Dendritic cell treated with granulocyte-macrophage colony-stimulating factor and Interleukin-4, amounts not matched to agents 40 ng/mL and 50 ng/mL, for 4 days (primary cell): ENCODE measurements around the gene SHH.

Experiments used
- H3K27ac Mint-ChIP-seq: one replicate; pipeline ENCODE4 v1.8.0; 2022; ENCODE audit warnings: mild to moderate bottlenecking, mixed read lengths
- H3K27me3 Mint-ChIP-seq: one replicate; pipeline ENCODE4 v1.8.0; 2022; ENCODE audit warnings: mild to moderate bottlenecking, mixed read lengths
- H3K36me3 Mint-ChIP-seq: one replicate; pipeline ENCODE4 v1.8.0; 2022; ENCODE audit warnings: low read depth, mixed read lengths
- H3K4me1 Mint-ChIP-seq: one replicate; pipeline ENCODE4 v1.8.0; 2022; ENCODE audit warnings: low read depth, mixed read lengths
- H3K4me3 Mint-ChIP-seq: one replicate; pipeline ENCODE4 v1.8.0; 2022; ENCODE audit warnings: mild to moderate bottlenecking, moderate library complexity, mixed read lengths
- H3K9me3 Mint-ChIP-seq: one replicate; pipeline ENCODE4 v1.8.0; 2022; ENCODE audit warnings: mixed read lengths
- intact Hi-C: fragments of 100-400 bp; cut with micrococcal nuclease; formaldehyde crosslinking; loops from one replicate; pipeline ENCODE4 v1.15.0; 2022

SHH gene

DNA sequence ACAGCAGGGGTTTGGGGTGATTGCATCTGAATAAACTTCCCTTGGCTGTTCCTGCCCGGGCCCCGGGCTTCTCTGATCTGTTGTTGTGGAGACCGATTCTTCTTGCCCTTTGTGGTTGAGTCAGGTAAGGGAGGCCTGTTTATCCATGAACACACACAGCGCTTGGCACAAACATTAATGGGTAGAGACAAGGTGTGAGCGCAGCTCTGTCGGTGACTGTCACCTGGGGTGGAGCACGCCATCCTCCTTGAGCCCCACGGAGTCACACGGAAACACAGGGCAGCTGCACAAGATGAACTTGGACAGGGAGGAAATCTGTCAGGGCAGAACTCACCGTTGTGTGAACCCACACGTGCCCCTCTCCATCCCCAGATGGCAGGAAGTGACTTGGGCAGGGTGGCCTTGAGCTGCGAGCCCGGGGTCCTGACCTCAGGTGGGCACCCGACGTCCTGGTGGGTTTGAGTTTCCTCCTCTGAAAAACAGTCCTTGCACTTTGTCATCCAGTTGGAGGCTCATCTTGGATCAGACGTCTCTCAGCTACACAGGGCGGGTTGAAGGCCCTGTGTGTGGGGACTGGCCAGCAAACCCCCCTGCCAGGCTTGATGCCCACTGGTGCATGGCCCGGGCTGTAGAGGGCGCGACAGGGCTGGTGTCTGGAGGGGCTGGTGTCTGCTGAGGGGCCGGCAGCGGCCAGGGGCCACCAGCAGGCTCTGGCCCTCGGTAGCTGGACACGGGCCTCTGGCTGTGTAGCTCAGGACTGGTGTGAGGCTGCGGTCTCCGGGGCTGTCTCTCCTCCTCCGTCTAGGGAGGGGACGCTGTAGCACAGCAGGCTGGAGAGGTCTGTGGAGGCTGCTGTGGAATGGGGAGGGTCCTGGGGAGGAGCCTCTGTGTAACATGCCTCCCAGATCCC lies 24.2 kb upstream of the SHH start:
- Mint-ChIP-seq H3K27ac (no peak overlapping the region), H3K4me1 (no peaks in the 10 kb centered on the region), H3K27me3 (peaks cover 4% of the 10 kb centered on the region), H3K4me3 (no peak overlapping the region), H3K36me3 (no peaks in the 10 kb centered on the region), H3K9me3 (no peaks in the 10 kb centered on the region)
- intact Hi-C loops: no loop called here

GRCh38 chr7:155835446-155836215 lies 23.4 kb upstream of the SHH start:
- Mint-ChIP-seq H3K27ac (no peak overlapping the region), H3K9me3 (no peaks in the 10 kb centered on the region), H3K4me1 (no peaks in the 10 kb centered on the region), H3K36me3 (no peaks in the 10 kb centered on the region), H3K4me3 (no peak overlapping the region), H3K27me3 (peaks cover 2% of the 10 kb centered on the region)
- intact Hi-C loops: no loop called here

DNA sequence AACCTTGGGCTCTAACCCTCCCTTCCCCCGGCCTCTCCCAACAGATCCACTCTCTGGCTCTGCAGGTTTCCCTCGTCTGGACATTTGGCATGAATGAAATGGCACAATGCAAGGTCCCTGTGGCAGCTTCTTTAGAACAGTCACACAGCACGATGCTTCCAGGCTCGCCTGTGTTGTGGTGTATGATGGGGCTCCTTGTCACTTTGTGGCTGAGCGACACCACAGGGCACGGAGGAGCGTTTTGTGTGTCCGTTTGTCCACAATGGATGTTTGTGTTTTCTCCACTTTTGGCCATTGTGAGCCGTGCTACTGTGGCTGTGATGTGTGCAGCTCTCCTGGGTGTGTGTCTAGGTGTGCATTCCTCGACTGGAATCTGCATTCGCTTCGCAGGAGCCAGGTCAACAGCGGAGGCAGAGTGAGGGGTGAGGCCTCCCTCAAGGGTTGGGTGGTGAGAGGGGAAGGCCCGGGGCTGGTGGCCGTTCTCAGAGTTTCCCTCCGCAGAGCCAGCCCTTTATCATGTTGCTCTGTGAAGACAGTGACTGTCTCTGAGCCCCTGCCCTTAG lies 22.3 kb upstream of the SHH start:
- Mint-ChIP-seq H3K27ac (no peak overlapping the region), H3K27me3 (peaks cover 2% of the 10 kb centered on the region), H3K36me3 (no peaks in the 10 kb centered on the region), H3K4me1 (no peaks in the 10 kb centered on the region), H3K4me3 (no peak overlapping the region), H3K9me3 (no peaks in the 10 kb centered on the region)
- intact Hi-C loops: no loop called here

GRCh38 chr7:155833651-155834050 lies 21.4 kb upstream of the SHH start:
- Mint-ChIP-seq H3K27ac (no peak overlapping the region), H3K9me3 (no peaks in the 10 kb centered on the region), H3K27me3 (peaks cover 1% of the 10 kb centered on the region), H3K36me3 (no peaks in the 10 kb centered on the region), H3K4me3 (no peak overlapping the region), H3K4me1 (no peaks in the 10 kb centered on the region)
- intact Hi-C loops: no loop called here

- no peaks in the 10 kb centered on the region for H3K36me3 Mint-ChIP-seq
- H3K27ac Mint-ChIP-seq: no peak overlapping the region
- no peaks in the 10 kb centered on the region for H3K4me1 Mint-ChIP-seq
- intact Hi-C loops: no loop called here
- peaks cover 3% of the 10 kb centered on the region for H3K27me3 Mint-ChIP-seq
- no peaks in the 10 kb centered on the region for H3K9me3 Mint-ChIP-seq
- no peak overlapping the region for H3K4me3 Mint-ChIP-seq
Observed at GRCh38 chr7:155832581-155832981, 20.3 kb upstream of the SHH start.

DNA sequence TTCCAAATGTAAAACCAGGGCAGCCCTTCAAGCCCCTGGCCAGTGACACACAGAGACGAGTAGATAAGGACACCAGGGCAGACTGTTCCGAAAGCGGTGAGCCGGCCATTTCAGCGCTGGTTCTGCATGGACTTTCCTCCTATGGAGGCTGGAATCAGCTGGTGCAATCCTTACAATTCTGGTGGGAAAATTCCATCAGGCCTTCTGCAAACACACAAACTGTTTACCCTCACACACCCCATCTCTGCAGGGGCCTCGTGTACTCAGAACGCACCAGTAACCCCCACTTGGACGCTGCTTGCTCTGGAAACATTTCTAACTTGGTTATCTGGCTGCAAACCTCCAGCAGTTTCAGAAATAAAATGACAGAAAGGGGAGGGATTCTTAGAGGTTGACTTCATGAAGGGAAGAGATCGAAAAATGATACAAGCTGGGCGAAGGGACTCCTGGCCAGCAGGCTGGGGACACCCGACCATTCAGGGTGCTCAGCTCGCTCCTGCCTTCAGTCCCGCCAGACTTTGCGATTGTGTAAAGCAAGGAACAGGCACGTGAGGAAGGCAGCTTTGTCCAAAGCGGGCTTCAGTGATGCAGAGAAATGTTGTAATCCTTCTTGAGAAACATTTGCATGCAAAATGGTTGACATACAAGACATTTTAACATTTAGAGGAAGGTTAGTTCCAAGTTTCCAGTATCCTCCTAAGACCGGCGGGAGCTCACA lies 19.7 kb upstream of the SHH start:
- peaks cover 3% of the 10 kb centered on the region for H3K27me3 Mint-ChIP-seq
- H3K27ac Mint-ChIP-seq: no peak overlapping the region
- no peaks in the 10 kb centered on the region for H3K9me3 Mint-ChIP-seq
- H3K4me1 Mint-ChIP-seq: no peaks in the 10 kb centered on the region
- intact Hi-C loops: no loop called here
- no peak overlapping the region for H3K4me3 Mint-ChIP-seq
- no peaks in the 10 kb centered on the region for H3K36me3 Mint-ChIP-seq

DNA sequence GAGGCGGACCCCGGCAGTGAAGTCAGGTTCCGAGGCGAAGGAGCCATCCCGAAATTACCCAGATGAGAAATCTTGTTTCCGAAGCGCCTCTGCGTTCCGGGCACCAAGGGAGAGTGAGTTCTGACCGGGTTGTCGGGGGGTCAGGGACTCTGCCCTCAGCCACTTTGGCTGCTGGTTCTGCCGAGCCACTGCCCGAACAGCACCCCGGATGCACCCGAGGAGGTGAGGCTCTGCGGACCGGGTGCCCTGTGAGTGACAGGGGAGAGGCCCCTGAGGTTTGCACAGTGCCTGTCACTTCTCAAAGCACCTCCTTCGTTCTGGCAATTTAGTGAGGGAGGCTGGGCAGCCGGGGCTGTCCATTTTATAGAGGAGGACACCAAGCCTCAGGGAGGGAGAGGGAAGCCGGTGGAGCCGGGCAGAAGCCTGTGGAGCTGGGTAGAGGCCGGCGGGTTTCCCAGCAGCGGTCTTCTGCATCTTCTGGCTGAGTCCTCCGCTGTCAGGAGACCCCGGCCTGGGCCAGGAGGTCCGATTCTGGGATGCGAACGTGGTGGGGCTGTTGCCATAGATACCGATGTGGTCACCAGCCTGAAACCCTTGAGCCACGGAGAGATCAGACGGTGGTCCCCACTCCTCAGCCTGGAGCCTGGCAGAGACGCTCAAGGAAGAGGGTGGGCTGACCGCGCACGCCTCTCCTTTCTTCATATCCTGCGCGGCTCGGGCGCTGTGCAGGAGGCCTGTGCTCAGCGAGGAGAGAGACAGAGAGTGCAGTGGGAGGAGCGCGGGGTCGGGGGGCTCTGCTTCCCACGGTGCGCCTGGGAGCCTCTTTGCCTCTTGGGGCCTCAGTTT lies 18.9 kb upstream of the SHH start:
- Mint-ChIP-seq H3K9me3 (no peaks in the 10 kb centered on the region), H3K4me1 (no peaks in the 10 kb centered on the region), H3K4me3 (no peak overlapping the region), H3K27me3 (peaks cover 4% of the 10 kb centered on the region), H3K27ac (no peak overlapping the region), H3K36me3 (no peaks in the 10 kb centered on the region)
- intact Hi-C loops: no loop called here

GRCh38 chr7:155829796-155830470 lies 17.7 kb upstream of the SHH start:
- H3K9me3 Mint-ChIP-seq: no peaks in the 10 kb centered on the region
- H3K27me3 Mint-ChIP-seq: peaks cover 4% of the 10 kb centered on the region

GRCh38 chr7:155825336-155825735 lies 13.1 kb upstream of the SHH start:
- H3K4me1 Mint-ChIP-seq: no peaks in the 10 kb centered on the region
- no peak overlapping the region for H3K27ac Mint-ChIP-seq
- intact Hi-C loops: no loop called here
- H3K36me3 Mint-ChIP-seq: no peaks in the 10 kb centered on the region
- H3K27me3 Mint-ChIP-seq: peaks cover 5% of the 10 kb centered on the region
- H3K4me3 Mint-ChIP-seq: no peak overlapping the region
- H3K9me3 Mint-ChIP-seq: no peaks in the 10 kb centered on the region

More at GRCh38 chr7:155829796-155830470, 17.7 kb upstream of the SHH start:
- Mint-ChIP-seq H3K36me3 (no peaks in the 10 kb centered on the region), H3K27ac (no peak overlapping the region), H3K4me1 (no peaks in the 10 kb centered on the region), H3K4me3 (no peak overlapping the region)
- intact Hi-C loops: no loop called here

- intact Hi-C loops: no loop called here
- Mint-ChIP-seq H3K27me3 (peaks cover 7% of the 10 kb centered on the region), H3K36me3 (no peaks in the 10 kb centered on the region), H3K27ac (no peak overlapping the region), H3K9me3 (no peaks in the 10 kb centered on the region), H3K4me1 (no peaks in the 10 kb centered on the region), H3K4me3 (no peak overlapping the region)
Observed at GRCh38 chr7:155824227-155824886, 12.1 kb upstream of the SHH start.

DNA sequence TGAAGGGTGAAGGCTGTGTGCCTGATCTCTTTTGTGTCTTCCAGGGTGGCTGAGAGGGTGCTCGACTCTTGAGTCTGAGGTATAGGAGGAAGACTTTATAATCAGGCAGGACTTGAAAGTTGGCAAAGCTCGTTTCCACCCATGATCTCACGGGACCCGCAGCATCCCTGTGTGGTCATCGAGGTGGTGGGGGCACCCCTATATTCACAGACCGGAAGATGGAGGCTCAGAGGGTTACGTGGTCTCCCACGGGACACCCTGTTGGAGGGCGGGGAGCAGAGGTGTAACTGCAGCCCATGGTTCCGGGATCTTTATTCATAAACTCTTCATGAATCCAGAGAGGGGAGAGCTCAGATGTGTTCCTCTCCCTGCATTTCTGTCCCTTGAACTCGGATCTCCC lies 9.6 kb upstream of the SHH start:
- Mint-ChIP-seq H3K4me1 (no peaks in the 10 kb centered on the region), H3K27me3 (peaks cover 9% of the 10 kb centered on the region), H3K27ac (no peak overlapping the region), H3K36me3 (no peaks in the 10 kb centered on the region), H3K4me3 (no peak overlapping the region), H3K9me3 (no peaks in the 10 kb centered on the region)
- intact Hi-C loops: no loop called here

DNA sequence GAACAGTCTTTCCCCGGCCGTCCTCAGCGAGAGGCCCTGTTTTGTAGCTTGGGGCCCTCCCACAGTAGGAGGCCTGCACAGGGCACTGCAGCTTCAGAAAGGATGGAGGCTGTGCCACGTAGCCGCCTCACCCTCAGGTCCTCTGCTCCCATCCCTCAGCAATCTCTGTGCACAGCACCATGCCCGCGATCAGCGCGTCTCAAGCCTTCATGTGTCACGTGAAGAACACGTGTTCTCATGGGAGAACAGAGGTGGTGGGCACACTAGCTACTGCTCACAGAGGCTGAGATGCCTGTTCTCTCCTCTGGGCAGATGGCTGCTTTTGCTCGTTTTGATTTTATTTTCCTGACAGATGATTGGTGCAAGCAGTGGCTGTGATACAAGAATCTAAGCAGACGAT lies 8.5 kb upstream of the SHH start:
- H3K27ac Mint-ChIP-seq: no peak overlapping the region
- H3K27me3 Mint-ChIP-seq: peaks cover 18% of the 10 kb centered on the region
- intact Hi-C loops: no loop called here
- no peaks in the 10 kb centered on the region for H3K36me3 Mint-ChIP-seq
- H3K4me1 Mint-ChIP-seq: no peaks in the 10 kb centered on the region
- no peaks in the 10 kb centered on the region for H3K9me3 Mint-ChIP-seq
- H3K4me3 Mint-ChIP-seq: no peak overlapping the region
